ENCODE data around the gene CSTF3. TPM values are rescaled to one million over a fixed set of nuclear protein-coding genes. Genes with fewer than 3 reads are reported as not detected.
"Not testable (repeated sequence)": the region's sequence is repeated elsewhere in the genome, so short reads cannot be mapped to it uniquely, and the experiment has no call there.

CSTF3 gene
- total RNA-seq, 2 experiments from 2014 or later, result 29.6 to 35.3 TPM

- H3K4me3 Mint-ChIP-seq, result no peak overlapping the region
- H3K27ac Mint-ChIP-seq, result no peak overlapping the region
- ATAC-seq (peak; percentile 26), DNase-seq (no peak)
- intact Hi-C loops (cut with DNase I, micrococcal nuclease), result no loop called here
- no peaks in the 10 kb centered on the region for H3K36me3 Mint-ChIP-seq (ENCODE audit: low read depth)
- ChIA-PET CTCF (no interaction called here), POLR2A (no interaction called here)
- H3K9me3 Mint-ChIP-seq (ENCODE audit: low read depth), result no peaks in the 10 kb centered on the region
- peaks cover 11% of the 10 kb centered on the region for H3K4me1 Mint-ChIP-seq
- no peaks in the 10 kb centered on the region for H3K27me3 Mint-ChIP-seq
Observed at GRCh38 chr11:33179348-33179803, 18.1 kb upstream of the CSTF3 start.

- no peak overlapping the region for H3K4me3 Mint-ChIP-seq
- peaks cover 11% of the 10 kb centered on the region for H3K4me1 Mint-ChIP-seq
- CTCF ChIA-PET, result no interaction called here
- intact Hi-C loops (cut with DNase I, micrococcal nuclease), result no loop called here
- ATAC-seq, result no peak
- H3K36me3 Mint-ChIP-seq (ENCODE audit: low read depth), result no peaks in the 10 kb centered on the region
- no peaks in the 10 kb centered on the region for H3K27me3 Mint-ChIP-seq
- POLR2A ChIA-PET, result no interaction called here
- H3K27ac Mint-ChIP-seq, result no peak overlapping the region
- no peaks in the 10 kb centered on the region for H3K9me3 Mint-ChIP-seq (ENCODE audit: low read depth)
- no peak for DNase-seq
Observed at GRCh38 chr11:33178443-33179180, 17.3 kb upstream of the CSTF3 start.

- Mint-ChIP-seq H3K36me3 (ENCODE audit: low read depth) (no peaks in the 10 kb centered on the region), H3K4me3 (no peak overlapping the region), H3K27ac (no peak overlapping the region), H3K4me1 (peaks cover 11% of the 10 kb centered on the region), H3K9me3 (ENCODE audit: low read depth) (no peaks in the 10 kb centered on the region), H3K27me3 (no peaks in the 10 kb centered on the region)
- ChIA-PET CTCF (interaction anchor here (2.2 kb wide), 1 partner anchor 11 kb away, joined by 6 read pairs; no protein-coding TSS in a partner anchor), POLR2A (no interaction called here)
- intact Hi-C loops (cut with DNase I, micrococcal nuclease), result no loop called here
- no peak for DNase-seq
- ATAC-seq, result no peak
Observed at GRCh38 chr11:33177676-33178336, 16.5 kb upstream of the CSTF3 start.

GRCh38 chr11:33176760-33177159 is 15.5 kb upstream of the CSTF3 start:
- H3K4me3 Mint-ChIP-seq; DNase-seq; H3K9me3 Mint-ChIP-seq (ENCODE audit: low read depth); POLR2A ChIA-PET; H3K36me3 Mint-ChIP-seq (ENCODE audit: low read depth); intact Hi-C loops (cut with DNase I, micrococcal nuclease); H3K27me3 Mint-ChIP-seq; H3K27ac Mint-ChIP-seq; ATAC-seq: not testable (repeated sequence)
- H3K4me1 Mint-ChIP-seq, result peaks cover 11% of the 10 kb centered on the region
- CTCF ChIA-PET, result interaction anchor here (0.9 to 2.2 kb wide), 3 partner anchors 10 to 15 kb away, joined by 3 to 6 read pairs (median 4); no protein-coding TSS in a partner anchor

DNA sequence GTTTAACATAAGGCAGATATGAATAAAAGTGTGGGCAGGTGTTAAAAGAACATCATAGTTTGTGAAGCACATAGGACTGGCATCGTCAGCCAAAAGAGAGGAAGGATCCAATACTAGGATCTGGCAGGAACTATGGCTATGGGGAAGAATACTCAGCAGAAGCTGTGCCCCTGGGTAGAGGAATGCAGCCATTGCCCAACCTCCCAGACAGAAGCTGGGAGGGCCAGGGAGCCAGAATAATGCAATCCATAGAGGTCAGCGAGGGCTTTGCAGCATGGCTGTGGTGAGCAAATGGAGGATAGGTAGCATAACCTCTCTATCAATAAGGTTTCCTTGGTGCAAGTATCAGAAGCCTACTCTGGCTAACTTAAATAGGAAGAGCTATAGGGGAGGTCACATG is 11.7 kb upstream of the CSTF3 start:
- ChIA-PET CTCF (interaction anchor here (0.9 kb wide), 1 partner anchor 11 kb away, joined by 3 read pairs; no protein-coding TSS in a partner anchor), POLR2A (no interaction called here)
- no peaks in the 10 kb centered on the region for H3K27me3 Mint-ChIP-seq
- no peaks in the 10 kb centered on the region for H3K4me1 Mint-ChIP-seq
- no peaks in the 10 kb centered on the region for H3K9me3 Mint-ChIP-seq (ENCODE audit: low read depth)
- no peaks in the 10 kb centered on the region for H3K36me3 Mint-ChIP-seq (ENCODE audit: low read depth)
- no peak overlapping the region for H3K4me3 Mint-ChIP-seq
- ATAC-seq (no peak), DNase-seq (no peak)
- no peak overlapping the region for H3K27ac Mint-ChIP-seq
- intact Hi-C loops (cut with DNase I, micrococcal nuclease), result no loop called here

GRCh38 chr11:33172345-33172744 is 11.1 kb upstream of the CSTF3 start:
- no peak for ATAC-seq
- ChIA-PET POLR2A (no interaction called here), CTCF (no interaction called here)
- intact Hi-C loops (cut with DNase I, micrococcal nuclease), result no loop called here
- Mint-ChIP-seq H3K4me1 (no peaks in the 10 kb centered on the region), H3K36me3 (ENCODE audit: low read depth) (no peaks in the 10 kb centered on the region), H3K4me3 (no peak overlapping the region), H3K9me3 (ENCODE audit: low read depth) (no peaks in the 10 kb centered on the region), H3K27ac (no peak overlapping the region), H3K27me3 (no peaks in the 10 kb centered on the region)
- DNase-seq, result no peak

GRCh38 chr11:33171251-33171650 is 10.0 kb upstream of the CSTF3 start:
- no peak overlapping the region for H3K4me3 Mint-ChIP-seq
- CTCF ChIA-PET, result no interaction called here
- no peaks in the 10 kb centered on the region for H3K36me3 Mint-ChIP-seq (ENCODE audit: low read depth)
- H3K9me3 Mint-ChIP-seq (ENCODE audit: low read depth), result no peaks in the 10 kb centered on the region
- POLR2A ChIA-PET, result no interaction called here
- H3K27me3 Mint-ChIP-seq, result no peaks in the 10 kb centered on the region
- DNase-seq (no peak), ATAC-seq (no peak)
- intact Hi-C loops (cut with DNase I, micrococcal nuclease), result no loop called here
- H3K4me1 Mint-ChIP-seq, result no peaks in the 10 kb centered on the region
- no peak overlapping the region for H3K27ac Mint-ChIP-seq

- Mint-ChIP-seq H3K27ac (no peak overlapping the region), H3K27me3 (no peaks in the 10 kb centered on the region), H3K36me3 (ENCODE audit: low read depth) (no peaks in the 10 kb centered on the region), H3K9me3 (ENCODE audit: low read depth) (no peaks in the 10 kb centered on the region), H3K4me1 (no peaks in the 10 kb centered on the region), H3K4me3 (no peak overlapping the region)
- POLR2A ChIA-PET, result no interaction called here
- intact Hi-C loops (cut with DNase I, micrococcal nuclease), result loop anchor here in 1 of 2 experiments (5.0 to 10.0 kb wide), 2 partner anchors 519 to 566 kb away; partner anchors contain the start of gene CD59
- DNase-seq, result no peak
- CTCF ChIA-PET, result interaction anchor here (0.7 kb wide), 1 partner anchor 105 kb away, joined by 3 read pairs; no protein-coding TSS in a partner anchor
- ATAC-seq, result no peak
Observed at GRCh38 chr11:33168709-33169200, 7.5 kb upstream of the CSTF3 start.

DNA sequence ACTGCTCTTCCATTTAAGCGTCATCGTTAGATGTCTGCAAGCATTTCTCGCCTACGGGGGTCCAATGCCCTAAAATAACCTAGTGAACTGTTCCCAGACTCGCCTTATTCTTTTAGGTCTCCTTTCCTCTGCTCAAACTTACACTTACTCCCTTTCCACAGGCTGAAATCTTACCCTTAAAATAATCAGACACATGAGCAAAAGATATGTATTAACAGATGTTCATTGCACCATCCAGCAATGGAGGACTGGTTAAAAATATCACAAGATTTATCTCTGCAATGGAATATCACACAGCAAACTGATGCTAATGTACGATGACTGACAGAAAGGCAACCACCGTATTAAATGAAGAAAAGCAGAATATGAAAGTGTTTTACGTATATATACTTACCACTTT is 1.6 kb upstream of the CSTF3 start:
- intact Hi-C loops (cut with DNase I, micrococcal nuclease), result loop anchor here in 1 of 2 experiments (5.0 to 10.0 kb wide), 2 partner anchors 572 to 889 kb away; partner anchors contain the start of genes CAPRIN1 and CD59
- CTCF ChIA-PET, result interaction anchor here (0.6 kb wide), 1 partner anchor 96 kb away, joined by 3 read pairs; no protein-coding TSS in a partner anchor
- POLR2A ChIA-PET, result no interaction called here
- DNase-seq, result no peak
- H3K27me3 Mint-ChIP-seq, result no peaks in the 10 kb centered on the region
- ATAC-seq, result no peak
- H3K36me3 Mint-ChIP-seq (ENCODE audit: low read depth), result peaks cover 27% of the 10 kb centered on the region
- H3K27ac Mint-ChIP-seq, result peak overlapping the region; percentile 76
- H3K4me1 Mint-ChIP-seq, result peaks cover 31% of the 10 kb centered on the region
- H3K4me3 Mint-ChIP-seq, result peak overlapping the region; percentile 96
- H3K9me3 Mint-ChIP-seq (ENCODE audit: low read depth), result no peaks in the 10 kb centered on the region

DNA sequence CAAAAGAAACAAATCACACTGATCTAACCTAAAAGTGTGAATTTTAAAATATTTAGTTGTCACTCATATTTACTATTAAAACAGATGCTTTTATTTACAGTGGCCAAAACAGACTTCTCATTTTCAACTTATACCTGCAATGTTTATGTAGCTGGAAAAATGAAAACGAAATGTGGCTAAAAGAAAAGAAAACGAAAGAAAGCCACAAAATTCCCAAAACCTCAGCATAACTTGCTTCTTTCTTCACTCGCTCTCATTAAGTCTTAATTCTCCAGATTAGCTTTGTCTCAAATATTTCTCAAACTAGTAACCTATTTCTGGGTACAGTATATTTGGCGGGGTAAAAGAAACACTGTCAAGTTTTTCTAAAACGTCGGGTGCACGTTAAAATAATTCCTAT is 693 bp downstream of the CSTF3 start:
- CTCF ChIA-PET, result interaction anchor here (0.6 kb wide), 1 partner anchor 577 kb away, joined by 3 read pairs; the partner anchor contains the start of gene EIF3M
- peak overlapping the region; percentile 100 for H3K27ac Mint-ChIP-seq
- peaks cover 51% of the 10 kb centered on the region for H3K4me1 Mint-ChIP-seq
- no peaks in the 10 kb centered on the region for H3K9me3 Mint-ChIP-seq (ENCODE audit: low read depth)
- DNase-seq, result no peak
- POLR2A ChIA-PET, result no interaction called here
- peak overlapping the region; percentile 96 for H3K4me3 Mint-ChIP-seq
- no peaks in the 10 kb centered on the region for H3K27me3 Mint-ChIP-seq
- intact Hi-C loops (cut with DNase I, micrococcal nuclease), result loop anchor here (2.0 to 10.0 kb wide), 5 partner anchors 96 to 892 kb away; partner anchors contain the start of genes CAPRIN1 (in 1 of the 2), CD59 (in 1 of the 2), EIF3M (in 1 of the 2) and FBXO3 (in 1 of the 2)
- peaks cover 33% of the 10 kb centered on the region for H3K36me3 Mint-ChIP-seq (ENCODE audit: low read depth)
- ATAC-seq, result no peak

DNA sequence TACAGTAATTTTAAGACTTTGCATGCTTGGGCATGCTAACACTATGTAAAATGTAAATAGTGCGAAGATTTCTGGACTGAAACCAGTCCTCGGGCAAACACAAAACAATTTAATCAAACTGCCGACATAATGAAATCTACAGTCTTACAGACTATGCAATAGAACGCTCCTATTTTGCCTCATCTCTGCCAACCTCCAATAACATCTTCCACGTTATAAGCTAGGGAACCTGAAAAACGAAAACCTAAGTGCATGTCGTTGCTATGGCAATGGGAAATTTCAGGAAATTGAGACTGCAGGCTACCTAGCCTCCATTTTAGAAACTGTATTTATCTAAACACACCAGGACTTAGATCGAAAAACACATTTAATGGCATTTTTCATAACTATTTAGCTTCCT is 1.1 kb downstream of the CSTF3 start:
- peaks cover 53% of the 10 kb centered on the region for H3K4me1 Mint-ChIP-seq
- no peaks in the 10 kb centered on the region for H3K27me3 Mint-ChIP-seq
- CTCF ChIA-PET, result no interaction called here
- H3K27ac Mint-ChIP-seq, result peak overlapping the region; percentile 100
- intact Hi-C loops (cut with DNase I, micrococcal nuclease), result loop anchor here (2.0 to 10.0 kb wide), 5 partner anchors 97 to 892 kb away; partner anchors contain the start of genes CAPRIN1 (in 1 of the 2), CD59 (in 1 of the 2), EIF3M (in 1 of the 2) and FBXO3 (in 1 of the 2)
- ATAC-seq, result no peak
- POLR2A ChIA-PET, result no interaction called here
- no peaks in the 10 kb centered on the region for H3K9me3 Mint-ChIP-seq (ENCODE audit: low read depth)
- peak overlapping the region; percentile 96 for H3K4me3 Mint-ChIP-seq
- DNase-seq, result no peak
- H3K36me3 Mint-ChIP-seq (ENCODE audit: low read depth), result peaks cover 35% of the 10 kb centered on the region
